ENCODE data around the gene OR2T10. TPM values are rescaled to one million over a fixed set of nuclear protein-coding genes. Genes with fewer than 3 reads are reported as not detected.

OR2T10 gene
- total and polyA plus RNA-seq, 4 experiments from 2014 or later: not detected

DNA sequence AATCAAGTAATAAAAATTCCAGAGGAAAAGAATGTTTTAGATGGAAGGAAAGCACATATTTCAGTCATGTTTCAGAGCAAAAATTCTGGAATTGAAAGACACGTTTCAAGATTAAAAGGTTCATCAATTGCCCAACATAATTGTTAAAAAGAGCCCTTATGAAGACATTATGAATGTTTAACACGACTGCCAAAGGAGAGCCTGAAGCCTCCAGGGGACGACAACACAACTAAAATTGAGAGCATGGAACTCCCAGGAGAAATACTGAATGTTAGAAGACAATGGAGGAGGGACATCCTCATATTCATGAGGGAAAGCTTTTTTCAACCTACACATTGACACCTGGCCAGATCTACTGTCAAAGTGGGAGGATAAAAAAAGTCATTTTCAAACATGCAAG lies 21.4 kb upstream of the OR2T10 start:
- Histone ChIP-seq H3K27me3 (ENCODE audit: insufficient read depth, low read length) (no peaks in the 10 kb centered on the region), H3K4me1 (ENCODE audit: insufficient read depth, low read length) (no peaks in the 10 kb centered on the region), H3K4me3 (ENCODE audit: low read length in 2 of 2) (no peak overlapping the region), H3K36me3 (ENCODE audit: insufficient read depth, low read length) (no peaks in the 10 kb centered on the region), H3K27ac (ENCODE audit: low read depth, low read length) (no peak overlapping the region), H3K9me3 (ENCODE audit: control insufficient read depth in 1 of 2, low read length in 2 of 2) (no peaks in the 10 kb centered on the region)
- Mint-ChIP-seq H3K4me1 (peaks cover 0 to 7% (median 5%) of the 10 kb centered on the region in 4 donors), H3K4me3 (no peak overlapping the region), H3K9me3 (no peaks in the 10 kb centered on the region), H3K36me3 (no peaks in the 10 kb centered on the region), H3K27me3 (peaks cover 0 to 2% of the 10 kb centered on the region in 2 donors), H3K27ac (no peak overlapping the region)
- intact Hi-C loops (cut with micrococcal nuclease): loop anchor here (10.0 kb wide), 1 partner anchor 374 kb away; no protein-coding TSS in a partner anchor
- CTCF ChIA-PET (ENCODE audit: partially characterized antibody): interaction anchor here (1.7 to 1.9 kb wide), 2 partner anchors 186 to 201 kb away, joined by 3 to 6 read pairs; no protein-coding TSS in a partner anchor
- POLR2A ChIA-PET (ENCODE audit: partially characterized antibody): no interaction called here
- DNase-seq: peak in 4 of 5 donors; percentile 11 to 34 (median 24)

DNA sequence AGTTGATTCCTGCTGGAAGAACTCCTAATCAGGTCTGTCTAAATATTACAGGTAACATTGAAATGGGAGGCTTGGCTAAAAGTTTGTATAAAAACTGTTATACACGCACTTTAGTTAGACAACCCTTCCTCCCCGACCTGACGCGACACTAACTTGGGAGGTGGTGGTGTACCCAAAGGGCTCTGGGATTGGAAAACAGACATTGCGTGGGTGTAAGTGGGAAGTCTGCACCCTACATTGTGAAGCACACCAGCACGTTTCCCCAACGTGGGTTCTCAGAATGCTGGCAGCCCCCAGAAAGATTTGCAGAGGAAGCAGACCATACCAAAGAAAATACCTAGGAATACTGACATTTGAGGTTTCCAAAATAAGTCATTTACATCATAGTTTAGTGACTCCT lies 20.6 kb upstream of the OR2T10 start:
- H3K36me3 ChIP-seq (ENCODE audit: insufficient read depth, low read length): no peaks in the 10 kb centered on the region
- Mint-ChIP-seq H3K9me3 (no peaks in the 10 kb centered on the region), H3K27ac (no peak overlapping the region), H3K4me3 (no peak overlapping the region), H3K27me3 (peaks cover 0 to 2% of the 10 kb centered on the region in 2 donors), H3K36me3 (no peaks in the 10 kb centered on the region), H3K4me1 (peaks cover 0 to 7% (median 5%) of the 10 kb centered on the region in 4 donors)
- no peak overlapping the region for H3K27ac ChIP-seq (ENCODE audit: low read depth, low read length)
- H3K9me3 ChIP-seq (ENCODE audit: control insufficient read depth in 1 of 2, low read length in 2 of 2): no peaks in the 10 kb centered on the region
- intact Hi-C loops (cut with micrococcal nuclease): loop anchor here (10.0 kb wide), 1 partner anchor 373 kb away; no protein-coding TSS in a partner anchor
- ChIA-PET POLR2A (ENCODE audit: partially characterized antibody) (no interaction called here), CTCF (ENCODE audit: partially characterized antibody) (interaction anchor here (0.6 to 1.7 kb wide), 4 partner anchors 11 to 305 kb away, joined by 3 read pairs; no protein-coding TSS in a partner anchor)
- no peak overlapping the region for H3K4me3 ChIP-seq (ENCODE audit: low read length in 2 of 2)
- H3K4me1 ChIP-seq (ENCODE audit: insufficient read depth, low read length): no peaks in the 10 kb centered on the region
- no peak for DNase-seq
- no peaks in the 10 kb centered on the region for H3K27me3 ChIP-seq (ENCODE audit: insufficient read depth, low read length)

DNA sequence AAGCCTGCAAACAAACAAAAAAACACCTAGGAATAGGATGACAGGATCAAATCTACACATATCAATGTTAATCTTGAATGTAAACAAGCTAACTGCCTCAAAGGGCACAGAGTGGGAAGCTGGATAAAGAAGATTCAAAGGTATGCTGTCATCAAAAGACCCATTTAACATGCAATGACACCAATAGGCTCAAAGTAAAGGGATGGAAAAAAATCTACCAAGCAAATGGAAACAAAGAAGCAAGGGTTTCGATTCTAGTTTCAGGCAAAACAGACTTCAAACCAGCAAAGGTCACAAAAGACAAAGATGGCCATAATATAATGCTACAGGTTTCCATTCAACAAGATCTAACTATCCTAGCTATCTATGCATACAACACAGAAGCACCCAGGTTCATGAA lies 16.2 kb upstream of the OR2T10 start:
- Histone ChIP-seq H3K4me1 (ENCODE audit: insufficient read depth, low read length) (no peaks in the 10 kb centered on the region), H3K27ac (ENCODE audit: low read depth, low read length) (no peak overlapping the region), H3K4me3 (ENCODE audit: low read length in 2 of 2) (no peak overlapping the region), H3K27me3 (ENCODE audit: insufficient read depth, low read length) (no peaks in the 10 kb centered on the region), H3K36me3 (ENCODE audit: insufficient read depth, low read length) (no peaks in the 10 kb centered on the region), H3K9me3 (ENCODE audit: control insufficient read depth in 1 of 2, low read length in 2 of 2) (no peaks in the 10 kb centered on the region)
- Mint-ChIP-seq H3K36me3 (no peaks in the 10 kb centered on the region), H3K4me1 (peaks cover 0 to 4% (median 3%) of the 10 kb centered on the region in 4 donors), H3K27me3 (peaks cover 0 to 2% of the 10 kb centered on the region in 2 donors), H3K27ac (no peak overlapping the region), H3K9me3 (no peaks in the 10 kb centered on the region), H3K4me3 (no peak overlapping the region)
- CTCF ChIA-PET (ENCODE audit: partially characterized antibody): interaction anchor here (1.0 to 1.6 kb wide), 3 partner anchors 11 to 203 kb away, joined by 3 to 5 read pairs (median 3); no protein-coding TSS in a partner anchor
- intact Hi-C loops (cut with micrococcal nuclease): loop anchor here (10.0 kb wide), 1 partner anchor 369 kb away; no protein-coding TSS in a partner anchor
- POLR2A ChIA-PET (ENCODE audit: partially characterized antibody): no interaction called here
- no peak for DNase-seq

DNA sequence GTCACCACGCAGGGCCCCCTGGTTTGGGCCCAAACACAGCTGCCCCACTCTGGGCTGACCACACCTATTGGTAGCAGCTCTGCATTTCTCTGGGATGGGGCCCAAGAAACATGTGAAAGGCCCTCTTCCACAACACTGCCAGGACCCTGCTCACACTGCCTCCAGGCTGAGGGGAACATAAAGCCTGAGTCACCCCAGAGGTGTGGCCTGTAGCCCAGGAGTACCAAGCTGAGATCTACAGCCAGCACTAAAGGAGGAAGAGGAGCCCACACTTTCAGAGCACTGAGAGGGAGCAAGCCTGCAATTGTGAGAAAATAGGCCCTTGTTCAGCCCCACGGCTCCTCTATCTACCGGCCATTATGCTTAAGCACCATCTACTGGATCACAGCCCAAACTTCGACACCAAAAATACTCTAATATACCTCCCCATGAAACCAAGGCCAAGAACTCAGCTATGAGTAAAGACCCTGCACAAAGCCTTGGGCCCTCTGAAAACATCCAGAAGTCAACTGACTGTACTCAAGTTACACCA lies 14.4 kb upstream of the OR2T10 start:
- POLR2A ChIA-PET (ENCODE audit: partially characterized antibody): no interaction called here
- H3K36me3 Mint-ChIP-seq: no peaks in the 10 kb centered on the region
- peaks cover 0 to 4% (median 0%) of the 10 kb centered on the region in 4 donors for H3K4me1 Mint-ChIP-seq
- H3K9me3 Mint-ChIP-seq: no peaks in the 10 kb centered on the region
- no peaks in the 10 kb centered on the region for H3K36me3 ChIP-seq (ENCODE audit: insufficient read depth, low read length)
- peaks cover 0 to 2% of the 10 kb centered on the region in 2 donors for H3K27me3 Mint-ChIP-seq
- no peaks in the 10 kb centered on the region for H3K27me3 ChIP-seq (ENCODE audit: insufficient read depth, low read length)
- no peaks in the 10 kb centered on the region for H3K4me1 ChIP-seq (ENCODE audit: insufficient read depth, low read length)
- no peak overlapping the region for H3K4me3 ChIP-seq (ENCODE audit: low read length in 2 of 2)
- CTCF ChIA-PET (ENCODE audit: partially characterized antibody): interaction anchor here (0.8 to 1.3 kb wide), 3 partner anchors 10 to 207 kb away, joined by 3 to 4 read pairs (median 4); no protein-coding TSS in a partner anchor
- DNase-seq: no peak
- no peak overlapping the region for H3K27ac ChIP-seq (ENCODE audit: low read depth, low read length)
- intact Hi-C loops (cut with micrococcal nuclease): loop anchor here (10.0 kb wide), 1 partner anchor 367 kb away; no protein-coding TSS in a partner anchor
- H3K27ac Mint-ChIP-seq: peak overlapping the region in 1 of 7 donors; percentile 6
- H3K9me3 ChIP-seq (ENCODE audit: control insufficient read depth in 1 of 2, low read length in 2 of 2): no peaks in the 10 kb centered on the region
- H3K4me3 Mint-ChIP-seq: no peak overlapping the region

DNA sequence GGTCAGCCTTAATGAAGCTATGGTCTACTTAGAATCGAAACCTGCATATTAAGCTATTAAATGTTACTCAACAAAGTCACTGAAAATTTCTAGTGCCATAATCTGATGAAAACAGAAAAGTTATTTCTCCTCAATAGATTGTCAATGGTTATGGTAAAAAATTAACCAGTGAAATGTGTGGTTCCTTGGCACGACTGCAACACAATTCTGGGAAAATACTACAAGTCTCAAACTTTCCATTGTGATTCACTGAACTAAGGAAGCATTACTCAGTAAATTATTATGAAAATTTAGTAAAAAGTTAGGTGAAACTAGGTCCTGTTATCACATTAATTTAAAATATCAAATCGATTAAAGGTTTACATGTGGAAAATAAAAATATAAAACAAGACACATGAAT lies 12.8 kb upstream of the OR2T10 start:
- Mint-ChIP-seq H3K4me3 (no peak overlapping the region), H3K9me3 (peaks cover 0 to 4% (median 0%) of the 10 kb centered on the region in 8 donors), H3K4me1 (no peaks in the 10 kb centered on the region), H3K27ac (no peak overlapping the region), H3K27me3 (peaks cover 0 to 2% of the 10 kb centered on the region in 2 donors), H3K36me3 (no peaks in the 10 kb centered on the region)
- no peaks in the 10 kb centered on the region for H3K27me3 ChIP-seq (ENCODE audit: insufficient read depth, low read length)
- H3K4me1 ChIP-seq (ENCODE audit: insufficient read depth, low read length): no peaks in the 10 kb centered on the region
- no peaks in the 10 kb centered on the region for H3K36me3 ChIP-seq (ENCODE audit: insufficient read depth, low read length)
- intact Hi-C loops (cut with micrococcal nuclease): loop anchor here (10.0 kb wide), 1 partner anchor 366 kb away; no protein-coding TSS in a partner anchor
- ChIA-PET CTCF (ENCODE audit: partially characterized antibody) (interaction anchor here (1.8 to 2.4 kb wide), 2 partner anchors 10 to 206 kb away, joined by 7 to 8 read pairs; no protein-coding TSS in a partner anchor), POLR2A (ENCODE audit: partially characterized antibody) (no interaction called here)
- no peaks in the 10 kb centered on the region for H3K9me3 ChIP-seq (ENCODE audit: control insufficient read depth in 1 of 2, low read length in 2 of 2)
- no peak overlapping the region for H3K4me3 ChIP-seq (ENCODE audit: low read length in 2 of 2)
- no peak for DNase-seq
- no peak overlapping the region for H3K27ac ChIP-seq (ENCODE audit: low read depth, low read length)

DNA sequence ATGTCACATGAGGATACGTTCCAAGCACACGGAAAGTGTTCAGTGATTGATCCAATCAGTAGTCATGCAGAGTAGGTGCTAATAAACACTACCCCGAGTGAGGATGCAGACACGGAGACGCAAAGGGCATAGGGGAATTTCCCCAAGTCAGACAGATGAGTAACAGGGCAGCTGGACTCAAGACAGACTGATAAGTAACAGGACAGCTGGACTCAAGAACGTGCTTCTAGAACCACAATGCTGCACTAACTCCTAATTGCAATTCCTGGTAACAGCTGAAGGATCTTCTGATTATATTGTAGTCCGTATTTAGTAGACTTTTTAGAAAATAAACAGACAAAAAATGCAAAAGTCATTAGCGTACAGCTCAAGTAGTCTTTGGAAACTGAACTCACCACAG lies 1.9 kb upstream of the OR2T10 start:
- Mint-ChIP-seq H3K4me1 (peaks cover 0 to 3% (median 0%) of the 10 kb centered on the region in 4 donors), H3K27me3 (peaks cover 0 to 3% of the 10 kb centered on the region in 2 donors), H3K4me3 (no peak overlapping the region), H3K27ac (no peak overlapping the region), H3K9me3 (no peaks in the 10 kb centered on the region), H3K36me3 (no peaks in the 10 kb centered on the region)
- H3K27ac ChIP-seq (ENCODE audit: low read depth, low read length): no peak overlapping the region
- no peak overlapping the region for H3K4me3 ChIP-seq (ENCODE audit: low read length in 2 of 2)
- CTCF ChIA-PET (ENCODE audit: partially characterized antibody): no interaction called here
- intact Hi-C loops (cut with micrococcal nuclease): no loop called here
- H3K9me3 ChIP-seq (ENCODE audit: control insufficient read depth in 1 of 2, low read length in 2 of 2): no peaks in the 10 kb centered on the region
- POLR2A ChIA-PET (ENCODE audit: partially characterized antibody): no interaction called here
- no peak for DNase-seq
- no peaks in the 10 kb centered on the region for H3K4me1 ChIP-seq (ENCODE audit: insufficient read depth, low read length)
- H3K27me3 ChIP-seq (ENCODE audit: insufficient read depth, low read length): no peaks in the 10 kb centered on the region
- H3K36me3 ChIP-seq (ENCODE audit: insufficient read depth, low read length): no peaks in the 10 kb centered on the region

DNA sequence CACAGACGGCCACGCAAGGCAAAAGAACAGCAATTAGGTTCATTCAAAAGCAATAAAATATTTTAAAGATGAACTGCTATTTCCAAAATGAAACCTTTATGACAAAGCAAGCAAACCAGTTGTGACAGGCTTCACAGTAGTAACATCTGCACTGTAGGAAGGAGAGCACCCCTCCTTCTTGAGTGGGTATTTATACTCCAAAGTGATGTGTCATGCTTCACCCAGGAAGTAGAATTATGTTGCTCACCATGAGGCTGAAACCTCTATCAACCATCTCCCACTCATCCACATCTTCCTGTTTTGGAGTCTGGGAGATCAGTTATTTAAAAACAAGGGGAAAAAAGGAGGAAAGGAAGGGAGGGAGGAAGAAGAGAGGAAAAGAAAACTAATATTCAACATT lies 885 bp downstream of the OR2T10 start:
- Histone ChIP-seq H3K36me3 (ENCODE audit: insufficient read depth, low read length) (no peaks in the 10 kb centered on the region), H3K4me1 (ENCODE audit: insufficient read depth, low read length) (no peaks in the 10 kb centered on the region), H3K4me3 (ENCODE audit: low read length in 2 of 2) (no peak overlapping the region), H3K9me3 (ENCODE audit: control insufficient read depth in 1 of 2, low read length in 2 of 2) (no peaks in the 10 kb centered on the region), H3K27ac (ENCODE audit: low read depth, low read length) (no peak overlapping the region), H3K27me3 (ENCODE audit: insufficient read depth, low read length) (no peaks in the 10 kb centered on the region)
- H3K27me3 Mint-ChIP-seq: no peaks in the 10 kb centered on the region
- intact Hi-C loops (cut with micrococcal nuclease): no loop called here
- no peak overlapping the region for H3K4me3 Mint-ChIP-seq
- DNase-seq: no peak
- CTCF ChIA-PET (ENCODE audit: partially characterized antibody): no interaction called here
- peaks cover 0 to 3% (median 0%) of the 10 kb centered on the region in 4 donors for H3K4me1 Mint-ChIP-seq
- no peaks in the 10 kb centered on the region for H3K9me3 Mint-ChIP-seq
- H3K27ac Mint-ChIP-seq: no peak overlapping the region
- no peaks in the 10 kb centered on the region for H3K36me3 Mint-ChIP-seq
- POLR2A ChIA-PET (ENCODE audit: partially characterized antibody): no interaction called here

Data from CD4-positive, alpha-beta memory T cell (primary cell).